Osteocyte (in vitro differentiated cells): ENCODE results near the gene NEMF. TPM values are rescaled to one million over a fixed set of nuclear protein-coding genes. Genes with fewer than 3 reads are reported as not detected.

ENCODE experiments used
- DNase-seq: peaks from one replicate; pipeline ENCODE4 v3.0.0; 2021; ENCODE audit warnings: mixed read lengths; ENCODE audit not compliant: unreplicated experiment; ENCODE audit errors: extremely low spot score
- H3K27ac Mint-ChIP-seq: one replicate; pipeline ENCODE4 v1.8.0; 2021; ENCODE audit warnings: mild to moderate bottlenecking, mixed read lengths; ENCODE audit not compliant: unreplicated experiment
- H3K27me3 Mint-ChIP-seq: one replicate; pipeline ENCODE4 v1.8.0; 2021; ENCODE audit warnings: mixed read lengths; ENCODE audit not compliant: unreplicated experiment
- H3K36me3 Mint-ChIP-seq: one replicate; pipeline ENCODE4 v1.8.0; 2021; ENCODE audit warnings: mixed read lengths; ENCODE audit not compliant: unreplicated experiment
- H3K4me1 Mint-ChIP-seq: one replicate; pipeline ENCODE4 v1.8.0; 2021; ENCODE audit warnings: mixed read lengths; ENCODE audit not compliant: unreplicated experiment
- H3K4me3 Mint-ChIP-seq: one replicate; pipeline ENCODE4 v1.8.0; 2021; ENCODE audit warnings: mild to moderate bottlenecking, moderate library complexity, mixed read lengths; ENCODE audit not compliant: unreplicated experiment
- H3K9me3 Mint-ChIP-seq: one replicate; pipeline ENCODE4 v1.8.0; 2021; ENCODE audit warnings: mixed read lengths; ENCODE audit not compliant: unreplicated experiment
- total RNA-seq: library from RNA; stranded (reverse); gene quantifications from 2 replicates; pipeline ENCODE4 v1.2.1, GENCODE V29; 2021
- TF ChIP-seq, protein P1 (sequence below): fragments of 200-600 bp; sonication (generic); IDR thresholded peaks from 2 replicates; pipeline ENCODE4 v1.5.0; 2021; ENCODE audit warnings: antibody characterized with exemption, mild to moderate bottlenecking, moderate library complexity

Gene NEMF
- total RNA-seq, 1 donor from 2014 or later = 71.3 TPM

DNA sequence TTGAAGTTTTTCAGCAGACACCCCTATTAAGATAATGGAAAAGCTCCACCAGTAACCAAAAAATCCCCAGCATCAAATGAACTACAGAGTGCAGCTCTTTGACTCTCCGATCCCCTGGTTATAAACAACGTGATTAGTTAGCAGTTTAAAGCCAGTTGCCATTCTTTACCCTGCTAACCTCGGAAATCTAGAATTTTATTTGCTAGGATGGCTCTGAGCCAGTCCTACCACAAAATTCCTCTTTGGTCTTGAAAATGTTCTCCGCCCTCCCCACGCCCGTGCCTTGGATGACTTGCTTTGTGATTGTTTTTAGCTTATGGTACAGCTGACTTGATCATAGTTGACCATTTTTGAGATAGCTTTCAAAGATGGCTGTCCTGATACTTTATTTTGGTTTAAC lies 83.4 kb downstream of the NEMF start:
- peak overlapping the region; percentile 92 for H3K4me3 Mint-ChIP-seq
- no peaks in the 10 kb centered on the region for H3K9me3 Mint-ChIP-seq
- peak overlapping the region; percentile 99 for H3K27ac Mint-ChIP-seq
- H3K4me1 Mint-ChIP-seq = peaks cover 37% of the 10 kb centered on the region
- no peak for DNase-seq
- TF ChIP-seq, protein P1, sequence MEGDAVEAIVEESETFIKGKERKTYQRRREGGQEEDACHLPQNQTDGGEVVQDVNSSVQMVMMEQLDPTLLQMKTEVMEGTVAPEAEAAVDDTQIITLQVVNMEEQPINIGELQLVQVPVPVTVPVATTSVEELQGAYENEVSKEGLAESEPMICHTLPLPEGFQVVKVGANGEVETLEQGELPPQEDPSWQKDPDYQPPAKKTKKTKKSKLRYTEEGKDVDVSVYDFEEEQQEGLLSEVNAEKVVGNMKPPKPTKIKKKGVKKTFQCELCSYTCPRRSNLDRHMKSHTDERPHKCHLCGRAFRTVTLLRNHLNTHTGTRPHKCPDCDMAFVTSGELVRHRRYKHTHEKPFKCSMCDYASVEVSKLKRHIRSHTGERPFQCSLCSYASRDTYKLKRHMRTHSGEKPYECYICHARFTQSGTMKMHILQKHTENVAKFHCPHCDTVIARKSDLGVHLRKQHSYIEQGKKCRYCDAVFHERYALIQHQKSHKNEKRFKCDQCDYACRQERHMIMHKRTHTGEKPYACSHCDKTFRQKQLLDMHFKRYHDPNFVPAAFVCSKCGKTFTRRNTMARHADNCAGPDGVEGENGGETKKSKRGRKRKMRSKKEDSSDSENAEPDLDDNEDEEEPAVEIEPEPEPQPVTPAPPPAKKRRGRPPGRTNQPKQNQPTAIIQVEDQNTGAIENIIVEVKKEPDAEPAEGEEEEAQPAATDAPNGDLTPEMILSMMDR = no peak
- H3K27me3 Mint-ChIP-seq = no peaks in the 10 kb centered on the region
- H3K36me3 Mint-ChIP-seq = peaks cover 10% of the 10 kb centered on the region

DNA sequence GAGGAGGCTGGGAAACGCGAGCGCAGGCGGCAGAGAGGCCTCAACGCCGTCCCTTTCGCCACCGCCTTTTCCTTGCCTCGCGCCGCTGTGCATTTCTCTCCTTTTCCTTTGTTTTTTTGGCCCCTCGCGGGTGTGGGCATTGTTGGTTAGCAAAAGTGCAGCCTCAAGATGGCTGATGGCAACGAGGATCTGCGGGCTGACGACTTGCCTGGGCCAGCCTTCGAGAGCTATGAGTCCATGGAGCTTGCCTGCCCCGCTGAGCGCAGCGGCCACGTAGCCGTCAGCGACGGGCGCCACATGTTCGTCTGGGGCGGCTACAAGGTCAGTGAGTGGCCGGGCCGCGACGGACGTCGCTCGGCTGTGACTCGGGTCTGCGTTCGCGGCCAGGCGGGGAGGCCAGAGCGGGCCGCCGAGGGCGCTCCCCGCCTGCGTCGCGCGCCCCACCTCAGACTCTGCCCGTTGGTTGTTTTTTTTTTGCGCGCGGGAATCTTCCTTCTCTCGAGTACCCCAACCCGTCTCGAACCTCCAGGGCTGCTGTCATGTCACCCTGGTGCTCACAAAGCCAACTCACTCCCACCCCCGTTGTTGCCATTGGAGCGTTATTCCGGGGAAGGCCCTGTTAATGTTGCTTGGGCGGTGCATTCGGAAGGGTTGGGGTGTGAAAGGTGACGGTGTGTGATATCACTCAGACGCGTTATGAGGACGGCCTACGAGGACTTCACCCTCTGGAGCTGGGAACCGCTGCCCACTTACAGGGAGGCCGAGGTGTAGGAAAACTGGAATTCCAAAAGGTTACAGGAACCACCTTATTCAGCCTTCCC lies 84.1 kb downstream of the NEMF start:
- Mint-ChIP-seq H3K36me3 (peaks cover 10% of the 10 kb centered on the region), H3K4me1 (peaks cover 37% of the 10 kb centered on the region), H3K4me3 (peak overlapping the region; percentile 92), H3K27me3 (no peaks in the 10 kb centered on the region), H3K27ac (peak overlapping the region; percentile 99), H3K9me3 (no peaks in the 10 kb centered on the region)
- no peak for DNase-seq
- TF ChIP-seq, protein P1 = no peak

DNA sequence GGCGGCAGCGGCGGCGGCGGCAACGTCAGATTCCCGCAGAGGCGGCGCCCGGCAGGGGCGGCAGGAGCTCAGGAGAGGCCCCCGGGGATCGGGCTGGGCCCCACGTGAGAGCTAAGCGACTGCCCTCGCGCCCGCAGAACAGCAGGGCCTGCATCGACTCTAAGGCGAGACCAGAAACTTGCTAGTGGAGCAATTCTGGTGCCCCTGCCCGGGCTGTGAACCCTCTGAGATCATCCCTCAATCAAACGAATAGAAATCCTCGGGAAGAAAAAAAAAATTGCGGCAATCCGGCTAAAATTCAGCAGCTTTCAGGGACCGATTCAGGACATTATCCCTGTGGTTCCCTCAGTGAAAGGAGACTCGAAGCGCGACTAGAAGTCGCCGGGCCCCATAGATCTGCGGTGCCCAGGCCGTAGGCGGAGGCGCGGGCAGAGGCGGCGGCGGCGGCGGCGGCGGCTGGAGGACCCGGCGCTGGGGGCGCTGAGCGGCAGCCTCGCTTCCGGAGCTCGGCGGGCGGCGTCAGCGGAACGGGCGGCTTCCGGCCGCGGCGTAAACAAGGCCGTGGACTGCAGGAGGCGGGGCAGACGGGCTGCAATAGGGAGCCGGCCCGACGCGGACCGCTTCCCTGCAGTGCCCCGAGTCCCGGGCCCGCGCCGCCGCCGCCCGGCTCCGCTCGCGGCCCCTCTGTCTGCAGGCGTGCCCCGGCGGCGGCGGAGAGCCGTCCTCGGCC lies 84.9 kb downstream of the NEMF start, which contains the start of gene KLHDC2:
KLHDC2 (plus strand) TSS at position 583 of the 730 bp plus-strand sequence. CDS start 316 bp downstream, outside the sequence.
- Mint-ChIP-seq H3K4me1 (peaks cover 37% of the 10 kb centered on the region), H3K4me3 (peak within 1 kb of the TSS; percentile 92)

DNA sequence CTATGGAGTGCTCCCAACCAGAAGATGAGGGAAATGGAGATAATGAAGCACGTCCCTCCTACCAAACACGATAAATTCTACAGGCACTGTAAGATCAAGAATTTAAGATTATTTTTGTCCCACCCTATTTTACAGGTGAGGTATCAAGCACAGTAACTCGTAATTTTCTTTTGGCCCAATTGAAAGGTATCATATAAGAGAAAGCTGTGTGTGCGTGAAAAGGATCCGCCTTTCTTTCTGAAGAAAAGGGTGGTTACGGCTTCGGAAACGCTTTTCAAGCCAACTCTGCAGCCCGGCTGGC lies 85.4 kb downstream of the NEMF start:
- DNase-seq = no peak
- Mint-ChIP-seq H3K27me3 (no peaks in the 10 kb centered on the region), H3K36me3 (peaks cover 7% of the 10 kb centered on the region), H3K4me1 (peaks cover 37% of the 10 kb centered on the region), H3K27ac (peak overlapping the region; percentile 99), H3K9me3 (no peaks in the 10 kb centered on the region), H3K4me3 (peak overlapping the region; percentile 89)
- TF ChIP-seq, protein P1 = no peak

More for the DNA sequence above, 84.9 kb downstream of the NEMF start, which contains the start of gene KLHDC2:
- no peaks in the 10 kb centered on the region for H3K27me3 Mint-ChIP-seq
- TF ChIP-seq, protein P1 = peak; percentile 49
- peak; percentile 96 for DNase-seq
- H3K27ac Mint-ChIP-seq = peak within 1 kb of the TSS; percentile 99
- no peaks in the 10 kb centered on the region for H3K9me3 Mint-ChIP-seq
- peaks cover 10% of the 10 kb centered on the region for H3K36me3 Mint-ChIP-seq

DNA sequence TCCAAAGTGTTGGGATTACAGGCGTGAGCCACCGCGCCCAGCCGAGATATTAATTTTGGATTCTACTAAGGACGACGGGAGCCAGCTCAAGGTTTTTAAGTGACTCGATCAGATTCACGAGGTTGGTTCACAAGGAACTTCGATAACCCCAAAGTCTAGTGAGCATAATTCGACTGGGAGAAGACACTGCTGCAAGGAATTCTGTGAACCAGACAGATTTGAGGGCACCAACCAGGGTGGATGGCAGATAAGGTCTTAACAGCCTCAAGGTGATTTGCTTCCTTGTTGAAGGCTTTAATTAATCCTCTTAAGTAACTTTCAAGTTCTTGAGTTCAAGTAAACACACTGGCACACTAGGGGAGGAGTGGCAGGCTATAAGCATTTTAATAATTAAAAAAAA lies 85.7 kb downstream of the NEMF start:
- TF ChIP-seq, protein P1 = no peak
- H3K27ac Mint-ChIP-seq = peak overlapping the region; percentile 99
- H3K4me3 Mint-ChIP-seq = peak overlapping the region; percentile 89
- peaks cover 4% of the 10 kb centered on the region for H3K36me3 Mint-ChIP-seq
- peaks cover 37% of the 10 kb centered on the region for H3K4me1 Mint-ChIP-seq
- H3K9me3 Mint-ChIP-seq = no peaks in the 10 kb centered on the region
- DNase-seq = no peak
- H3K27me3 Mint-ChIP-seq = no peaks in the 10 kb centered on the region
